Lung (tissue), 12 donors: ENCODE measurements around the gene REEP5. TPM values are rescaled to one million over a fixed set of nuclear protein-coding genes. Genes with fewer than 3 reads are reported as not detected.

Source experiments
- ATAC-seq: fragments of 200-7000 bp; cut with Tn5 transposase; one replicate; pipeline ENCODE4 v1.9.1; 2020; ENCODE audit warnings: moderate number of reproducible peaks; ENCODE audit not compliant: insufficient read depth, low FRiP score
- DNase-seq, 3 donors: peaks; one replicate each; pipeline ENCODE4 v3.0.0-alpha.2; 2013 to 2017
- H3K27ac ChIP-seq, 2 donors: one replicate each; pipeline ENCODE4 v1.5.1; 2013; ENCODE audit warnings: mild to moderate bottlenecking in 2 of 2, moderate library complexity in 2 of 2, control low read depth in 1 of 2, inconsistent platforms in 1 of 2, low read depth in 1 of 2, low read length in 1 of 2
- H3K27me3 ChIP-seq, 3 donors: one replicate each; pipeline ENCODE4 v1.5.1; 2013; ENCODE audit warnings: low read length in 2 of 3; ENCODE audit not compliant: control insufficient read depth in 3 of 3, insufficient read depth in 3 of 3
- H3K36me3 ChIP-seq, 4 donors: one replicate each; pipeline ENCODE4 v1.5.1; 2013; ENCODE audit warnings: low read length in 4 of 4, mild to moderate bottlenecking in 1 of 4, moderate library complexity in 1 of 4; ENCODE audit not compliant: control insufficient read depth in 4 of 4, insufficient read depth in 4 of 4
- H3K4me1 ChIP-seq, 5 donors: one replicate each; pipeline ENCODE4 v1.5.1; 2013; ENCODE audit warnings: low read length in 5 of 5, mild to moderate bottlenecking in 2 of 5, moderate library complexity in 1 of 5; ENCODE audit not compliant: control insufficient read depth in 5 of 5, insufficient read depth in 5 of 5
- H3K4me3 ChIP-seq: one replicate; pipeline ENCODE4 v1.5.1; 2013; ENCODE audit warnings: mild to moderate bottlenecking, control low read depth, moderate library complexity
- H3K9ac ChIP-seq, 2 donors: one replicate each; pipeline ENCODE4 v1.5.1; 2013; ENCODE audit warnings: low read length in 2 of 2, control low read depth in 1 of 2; ENCODE audit not compliant: insufficient read depth in 1 of 2
- H3K9me3 ChIP-seq, 4 donors: one replicate each; pipeline ENCODE4 v1.5.1; 2013; ENCODE audit warnings: low read length in 3 of 4, mild to moderate bottlenecking in 1 of 4, moderate library complexity in 1 of 4; ENCODE audit not compliant: control insufficient read depth in 4 of 4, insufficient read depth in 3 of 4
- CTCF ChIP-seq: IDR thresholded peaks from 2 replicates; pipeline ENCODE4 v1.5.1; 2012; ENCODE audit warnings: mild to moderate bottlenecking; ENCODE audit errors: control extremely low read depth, extremely low read depth
- WGBS, 2 donors: extraction: QIAGEN DNeasy Blood & Tissue Kit; methylation state at CpG; one replicate each; pipeline ENCODE4 v1.1.7; 2013; 5-methylcytosine and 5-hydroxymethylcytosine counted together
- polyA plus RNA-seq, 2 donors: library from polyadenylated mRNA; stranded (reverse); fragments of 200-250 nt; gene quantifications; one replicate each; pipeline ENCODE4 v1.2.1, GENCODE V29; 2013
- total RNA-seq, 2 donors: library from RNA; depleted of rRNA in 1 of 2; stranded (reverse); fragments of >200 nt in 1 of 2; gene quantifications; one replicate each; pipeline ENCODE4 v1.2.1, GENCODE V29; 2014 to 2021
- donor health status: control.
- donor health status: control.
- donor health status: Bipolar disorder and iron deficiency.
- donor health status: healthy.
- donor health status: DM: yes; HTN: yes; CAD: no.

The REEP5 gene
- total and polyA plus RNA-seq, 4 donors: 58.9 to 112 (median 69.0) TPM

GRCh38 chr5:112849912-112850311 is 72.1 kb downstream of the REEP5 start:
- WGBS, 2 donors: 74 to 89% methylated on average over 2 of the region's 2 CpGs
- no peak for TF ChIP-seq CTCF
- no peaks in the 10 kb centered on the region for H3K36me3 ChIP-seq
- H3K4me3 ChIP-seq: no peak overlapping the region
- no peak overlapping the region for H3K9ac ChIP-seq
- peaks cover 0 to 2% (median 0%) of the 10 kb centered on the region in 4 donors for H3K9me3 ChIP-seq
- peaks cover 0 to 4% (median 0%) of the 10 kb centered on the region in 5 donors for H3K4me1 ChIP-seq
- ATAC-seq: no peak
- H3K27ac ChIP-seq: no peak overlapping the region
- no peaks in the 10 kb centered on the region for H3K27me3 ChIP-seq
- no peak for DNase-seq

GRCh38 chr5:112848116-112848811 is 73.8 kb downstream of the REEP5 start:
- no peaks in the 10 kb centered on the region for H3K36me3 ChIP-seq
- WGBS, 2 donors: 49 to 52% methylated on average over 8 of the region's 8 CpGs
- no peaks in the 10 kb centered on the region for H3K27me3 ChIP-seq
- H3K27ac ChIP-seq: peak overlapping the region in 1 of 2 donors; percentile 45
- H3K4me1 ChIP-seq: peaks cover 0 to 4% (median 0%) of the 10 kb centered on the region in 5 donors
- no peak overlapping the region for H3K9ac ChIP-seq
- peak; percentile 32 to 80 (median 71) for DNase-seq
- H3K9me3 ChIP-seq: no peaks in the 10 kb centered on the region
- TF ChIP-seq CTCF: peak; percentile 53
- ATAC-seq: peak; percentile 90
- no peak overlapping the region for H3K4me3 ChIP-seq

GRCh38 chr5:112847306-112847705 is 74.7 kb downstream of the REEP5 start:
- no peaks in the 10 kb centered on the region for H3K9me3 ChIP-seq
- ATAC-seq (no peak), DNase-seq (no peak)
- peaks cover 0 to 4% (median 0%) of the 10 kb centered on the region in 5 donors for H3K4me1 ChIP-seq
- H3K4me3 ChIP-seq: no peak overlapping the region
- H3K27me3 ChIP-seq: no peaks in the 10 kb centered on the region
- H3K9ac ChIP-seq: no peak overlapping the region
- no peak overlapping the region for H3K27ac ChIP-seq
- peaks cover 0 to 2% (median 0%) of the 10 kb centered on the region in 4 donors for H3K36me3 ChIP-seq
- TF ChIP-seq CTCF: no peak

GRCh38 chr5:112846556-112846955 is 75.5 kb downstream of the REEP5 start:
- Histone ChIP-seq H3K9me3 (no peaks in the 10 kb centered on the region), H3K27ac (no peak overlapping the region), H3K36me3 (peaks cover 0 to 2% (median 0%) of the 10 kb centered on the region in 4 donors), H3K27me3 (no peaks in the 10 kb centered on the region), H3K4me1 (peaks cover 0 to 4% (median 0%) of the 10 kb centered on the region in 5 donors), H3K9ac (no peak overlapping the region), H3K4me3 (no peak overlapping the region)
- no peak for ATAC-seq
- DNase-seq: peak in 1 of 3 donors; percentile 7
- WGBS, 2 donors: 76 to 87% methylated on average over 5 of the region's 5 CpGs
- TF ChIP-seq CTCF: no peak
